Vagina (tissue), 2 donors: ENCODE data around the gene ARHGAP8.

Experiments used
- CTCF ChIP-seq, 3 experiments: fragments of 450-650 bp in 2 of 3; fragments of 200-600 bp in 1 of 3; sonication (generic) in 1 of 3; IDR thresholded peaks; one replicate each; pipeline ENCODE4 v1.5.1; 2017 to 2019; ENCODE audit warnings: antibody characterized with exemption in 3 of 3, mild to moderate bottlenecking in 2 of 3, moderate library complexity in 2 of 3
- POLR2A ChIP-seq, 2 donors: fragments of 450-650 bp; IDR thresholded peaks; one replicate each; pipeline ENCODE4 v1.6.1; 2017; ENCODE audit warnings: antibody characterized with exemption in 2 of 2, mild to moderate bottlenecking in 2 of 2, moderate library complexity in 2 of 2
- POLR2AphosphoS5 ChIP-seq, 2 donors: sonication (generic); formaldehyde crosslinking; IDR thresholded peaks; one replicate each; pipeline ENCODE4 v1.9.0; 2017; ENCODE audit warnings: antibody characterized with exemption in 2 of 2, mild to moderate bottlenecking in 2 of 2, low read depth in 1 of 2; ENCODE audit not compliant: insufficient read depth in 1 of 2

GRCh38 chr22:44777364-44777755 lies 25.0 kb downstream of the ARHGAP8 start:
- TF ChIP-seq CTCF (IDR thresholded peaks at IDR 0.05) (no peak), POLR2AphosphoS5 (IDR thresholded peaks at IDR 0.05; ENCODE audit: insufficient read depth in 1 of 2, low read depth in 1 of 2) (no peak), POLR2A (IDR thresholded peaks at IDR 0.05) (no peak)
